ENCODE results near the gene TMIE. TPM values are rescaled to one million over a fixed set of nuclear protein-coding genes. Genes with fewer than 3 reads are reported as not detected.

TMIE gene
- total RNA-seq, 2 donors from 2014 or later = 0.18 to 1.6 TPM

- Histone ChIP-seq H3K27me3 (replicated peaks; ENCODE audit: insufficient read depth) (no peaks in the 10 kb centered on the region), H3K9me3 (no peaks in the 10 kb centered on the region), H3K4me3 (no peak overlapping the region), H3K27ac (no peak overlapping the region), H3K36me3 (no peaks in the 10 kb centered on the region), H3K4me1 (replicated peaks) (no peaks in the 10 kb centered on the region)
- DNase-seq (ENCODE audit: low spot score) = no peak
- WGBS = 93% methylated on average over 6 of the region's 6 CpGs
- intact Hi-C loops (cut with DNase I) = no loop called here
- TF ChIP-seq POLR2A (IDR thresholded peaks at IDR 0.05) (no peak), POLR2AphosphoS5 (IDR thresholded peaks at IDR 0.05) (no peak), CTCF (IDR thresholded peaks at IDR 0.05) (no peak)
These were observed 54.5 kb downstream of the TMIE start for GRCh38 chr3:46755646-46756045.

GRCh38 chr3:46756642-46757041 lies 55.5 kb downstream of the TMIE start:
- no peaks in the 10 kb centered on the region for H3K4me1 ChIP-seq (replicated peaks)
- intact Hi-C loops (cut with DNase I) = no loop called here
- no peaks in the 10 kb centered on the region for H3K9me3 ChIP-seq
- H3K4me3 ChIP-seq = no peak overlapping the region
- no peaks in the 10 kb centered on the region for H3K36me3 ChIP-seq
- TF ChIP-seq POLR2A (IDR thresholded peaks at IDR 0.05) (no peak), POLR2AphosphoS5 (IDR thresholded peaks at IDR 0.05) (no peak), CTCF (IDR thresholded peaks at IDR 0.05) (no peak)
- whole genome bisulfite sequencing = 92% methylated on average over 31 of the region's 31 CpGs
- DNase-seq (ENCODE audit: low spot score) = no peak
- H3K27me3 ChIP-seq (replicated peaks; ENCODE audit: insufficient read depth) = no peaks in the 10 kb centered on the region
- no peak overlapping the region for H3K27ac ChIP-seq

- Histone ChIP-seq H3K9me3 (no peaks in the 10 kb centered on the region), H3K27ac (no peak overlapping the region), H3K4me3 (no peak overlapping the region), H3K4me1 (replicated peaks) (no peaks in the 10 kb centered on the region), H3K27me3 (replicated peaks; ENCODE audit: insufficient read depth) (no peaks in the 10 kb centered on the region), H3K36me3 (no peaks in the 10 kb centered on the region)
- no peak for DNase-seq (ENCODE audit: low spot score)
- 66% methylated on average over 5 of the region's 5 CpGs for WGBS
- intact Hi-C loops (cut with DNase I) = no loop called here
- no peak for TF ChIP-seq POLR2AphosphoS5 (IDR thresholded peaks at IDR 0.05)
- TF ChIP-seq POLR2A (IDR thresholded peaks at IDR 0.05) = no peak
- no peak for TF ChIP-seq CTCF (IDR thresholded peaks at IDR 0.05)
These were observed 58.3 kb downstream of the TMIE start for GRCh38 chr3:46759239-46760167.

Small RNA genes within 50 kb of the gene (small RNA-seq; reads per million reads assigned to genes)
- gene PRSS45 = 0 reads per million in 2 donors

Other genes with a start within 250 kb of the TMIE start
- gene LTF, start 236.5 kb upstream of the TMIE start, total RNA-seq = 100 to 1,000 TPM in 1 of 2 donors, 10 to 100 TPM in 1; 22.6 to 130 TPM
- gene RTP3, start 203.4 kb upstream of the TMIE start, total RNA-seq = under 1 TPM in 1 of 2 donors, not detected in 1; 0.68 TPM
- 1 to 10 TPM in 1 of 2 donors, under 1 TPM in 1; 0.45 to 1.6 TPM for gene LRRC2, start 135.1 kb upstream of the TMIE start, total RNA-seq
- under 1 TPM in 1 of 2 donors, not detected in 1; 0.32 TPM for gene FAM240A, start 88.9 kb upstream of the TMIE start, total RNA-seq
- 10 to 100 TPM in 1 of 2 donors, 1 to 10 TPM in 1; 8.1 to 18.9 TPM for gene ALS2CL, start 7.7 kb upstream of the TMIE start, total RNA-seq
- under 1 TPM; 0.14 to 0.80 TPM for gene PRSS50, start 16.5 kb downstream of the TMIE start, total RNA-seq
- gene MYL3, start 162.1 kb downstream of the TMIE start, total RNA-seq = 1 to 10 TPM in 1 of 2 donors, not detected in 1; 1.9 TPM
- 10 to 100 TPM in 1 of 2 donors, 1 to 10 TPM in 1; 1.3 to 10.8 TPM for gene PTH1R, start 176.3 kb downstream of the TMIE start, total RNA-seq